ENCODE data around the gene PDE1A. TPM values are rescaled to one million over a fixed set of nuclear protein-coding genes. Genes with fewer than 3 reads are reported as not detected.

The PDE1A gene
- total and polyA plus RNA-seq, 8 donors, result 0.60 to 4.2 (median 1.6) TPM

GRCh38 chr2:182228073-182228473 is 198.8 kb downstream of the PDE1A start:
- Histone ChIP-seq H3K27ac (no peak overlapping the region), H3K27me3 (no peaks in the 10 kb centered on the region), H3K4me1 (peaks cover 0 to 4% (median 0%) of the 10 kb centered on the region in 3 donors), H3K9me3 (no peaks in the 10 kb centered on the region), H3K4me3 (no peak overlapping the region), H3K36me3 (no peaks in the 10 kb centered on the region)
- TF ChIP-seq CTCF (IDR thresholded peaks at IDR 0.05), result no peak
- 50 to 60% methylated on average over 2 of the region's 2 CpGs for WGBS, 2 donors
- intact Hi-C loops (cut with DNase I), result no loop called here
- no peak for ATAC-seq
- DNase-seq, result no peak
- FAIRE-seq, result no peak

GRCh38 chr2:182226807-182227206 is 200.0 kb downstream of the PDE1A start:
- no peak for TF ChIP-seq CTCF (IDR thresholded peaks at IDR 0.05)
- FAIRE-seq, result no peak
- ATAC-seq, result no peak

GRCh38 chr2:182224669-182225068 is 202.2 kb downstream of the PDE1A start:
- Histone ChIP-seq H3K9me3 (no peaks in the 10 kb centered on the region), H3K27ac (no peak overlapping the region), H3K4me1 (no peaks in the 10 kb centered on the region), H3K4me3 (no peak overlapping the region), H3K36me3 (no peaks in the 10 kb centered on the region), H3K27me3 (no peaks in the 10 kb centered on the region)
- FAIRE-seq (no peak), ATAC-seq (no peak), DNase-seq (no peak)
- WGBS, 2 donors, result 92 to 96% methylated on average over 3 of the region's 3 CpGs
- TF ChIP-seq CTCF (IDR thresholded peaks at IDR 0.05), result no peak
- intact Hi-C loops (cut with DNase I), result no loop called here

More at GRCh38 chr2:182226807-182227206, 200.0 kb downstream of the PDE1A start:
- Histone ChIP-seq H3K4me3 (no peak overlapping the region), H3K27me3 (no peaks in the 10 kb centered on the region), H3K27ac (no peak overlapping the region), H3K9me3 (no peaks in the 10 kb centered on the region), H3K36me3 (no peaks in the 10 kb centered on the region), H3K4me1 (peaks cover 0 to 4% (median 0%) of the 10 kb centered on the region in 3 donors)
- DNase-seq, result no peak
- intact Hi-C loops (cut with DNase I), result no loop called here
- 83 to 89% methylated on average over 4 of the region's 4 CpGs for WGBS, 2 donors

DNA sequence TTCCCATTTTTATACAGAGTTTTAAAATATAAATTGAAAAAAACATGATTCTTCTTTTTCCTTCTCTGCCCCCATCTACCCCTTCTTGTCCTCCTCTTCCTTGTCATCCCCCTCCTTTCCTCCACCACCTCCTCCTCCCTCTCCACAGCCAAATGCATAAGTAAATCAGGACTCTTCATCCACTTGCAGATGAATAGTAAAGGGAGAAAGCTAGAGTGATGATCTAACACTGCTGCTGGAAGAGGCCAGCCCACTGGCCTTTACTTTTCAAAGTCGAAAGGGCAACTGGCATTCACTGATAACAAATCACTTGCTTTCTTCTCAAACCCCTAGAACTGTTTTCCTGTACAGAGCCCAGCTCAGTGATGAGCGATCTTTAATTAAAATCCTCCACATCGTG is 205.8 kb downstream of the PDE1A start:
- no peaks in the 10 kb centered on the region for H3K9me3 ChIP-seq
- 47 to 59% methylated on average over 3 of the region's 3 CpGs for WGBS, 2 donors
- H3K27ac ChIP-seq, result no peak overlapping the region
- DNase-seq, result no peak
- no peak overlapping the region for H3K4me3 ChIP-seq
- H3K36me3 ChIP-seq, result no peaks in the 10 kb centered on the region
- no peaks in the 10 kb centered on the region for H3K4me1 ChIP-seq
- ATAC-seq, result no peak
- no peak for FAIRE-seq
- TF ChIP-seq CTCF (IDR thresholded peaks at IDR 0.05), result no peak
- intact Hi-C loops (cut with DNase I), result no loop called here
- no peaks in the 10 kb centered on the region for H3K27me3 ChIP-seq

- Histone ChIP-seq H3K4me3 (no peak overlapping the region), H3K4me1 (no peaks in the 10 kb centered on the region), H3K36me3 (no peaks in the 10 kb centered on the region), H3K9me3 (no peaks in the 10 kb centered on the region), H3K27me3 (no peaks in the 10 kb centered on the region), H3K27ac (no peak overlapping the region)
- intact Hi-C loops (cut with DNase I), result no loop called here
- DNase-seq (no peak), FAIRE-seq (no peak), ATAC-seq (no peak)
- WGBS, 2 donors, result 70 to 76% methylated on average over 1 of the region's 1 CpG
- no peak for TF ChIP-seq CTCF (IDR thresholded peaks at IDR 0.05)
These were observed 206.5 kb downstream of the PDE1A start for GRCh38 chr2:182220335-182220734.
